Gastrocnemius medialis (tissue), 4 donors: ENCODE data around the gene VAMP8.

Experiments
- CTCF ChIP-seq, 5 experiments: fragments of 450-650 bp in 3 of 5; fragments of 200-600 bp in 2 of 5; sonication (generic) in 2 of 5; IDR thresholded peaks in 4 of 5; conservative IDR thresholded peaks in 1 of 5; 1 replicate in 4 of 5; 2 replicates in 1 of 5; pipeline ENCODE4 v1.5.1; 2016 to 2019; ENCODE audit warnings: antibody characterized with exemption in 5 of 5, mild to moderate bottlenecking in 3 of 5, moderate library complexity in 3 of 5
- POLR2A ChIP-seq, 2 donors: fragments of 450-650 bp; IDR thresholded peaks; one replicate each; pipeline ENCODE4 v1.6.1; 2017; ENCODE audit warnings: antibody characterized with exemption in 2 of 2, mild to moderate bottlenecking in 2 of 2, moderate library complexity in 2 of 2

GRCh38 chr2:85578243-85579180, 1.1 kb downstream of the VAMP8 start:
- no peak for TF ChIP-seq CTCF (IDR thresholded peaks at IDR 0.05 in 4 of 5, conservative IDR thresholded peaks at IDR 0.05 in 1 of 5)
- TF ChIP-seq POLR2A (IDR thresholded peaks at IDR 0.05), result peak in 1 of 2 donors; percentile 12
